GM19372 (cell line): Measurements from ENCODE around the gene HLA-DMB.
"Not testable (repeated sequence)": the region's sequence is repeated elsewhere in the genome, so short reads cannot be mapped to it uniquely, and the experiment has no call there.

Source experiments
- ATAC-seq: cut with Tn5 transposase; IDR thresholded peaks from one replicate; pipeline ENCODE4 v1.9.1; 2021; ENCODE audit warnings: mild to moderate bottlenecking, low read depth, moderate library complexity; ENCODE audit not compliant: unreplicated experiment

Gene HLA-DMB

DNA sequence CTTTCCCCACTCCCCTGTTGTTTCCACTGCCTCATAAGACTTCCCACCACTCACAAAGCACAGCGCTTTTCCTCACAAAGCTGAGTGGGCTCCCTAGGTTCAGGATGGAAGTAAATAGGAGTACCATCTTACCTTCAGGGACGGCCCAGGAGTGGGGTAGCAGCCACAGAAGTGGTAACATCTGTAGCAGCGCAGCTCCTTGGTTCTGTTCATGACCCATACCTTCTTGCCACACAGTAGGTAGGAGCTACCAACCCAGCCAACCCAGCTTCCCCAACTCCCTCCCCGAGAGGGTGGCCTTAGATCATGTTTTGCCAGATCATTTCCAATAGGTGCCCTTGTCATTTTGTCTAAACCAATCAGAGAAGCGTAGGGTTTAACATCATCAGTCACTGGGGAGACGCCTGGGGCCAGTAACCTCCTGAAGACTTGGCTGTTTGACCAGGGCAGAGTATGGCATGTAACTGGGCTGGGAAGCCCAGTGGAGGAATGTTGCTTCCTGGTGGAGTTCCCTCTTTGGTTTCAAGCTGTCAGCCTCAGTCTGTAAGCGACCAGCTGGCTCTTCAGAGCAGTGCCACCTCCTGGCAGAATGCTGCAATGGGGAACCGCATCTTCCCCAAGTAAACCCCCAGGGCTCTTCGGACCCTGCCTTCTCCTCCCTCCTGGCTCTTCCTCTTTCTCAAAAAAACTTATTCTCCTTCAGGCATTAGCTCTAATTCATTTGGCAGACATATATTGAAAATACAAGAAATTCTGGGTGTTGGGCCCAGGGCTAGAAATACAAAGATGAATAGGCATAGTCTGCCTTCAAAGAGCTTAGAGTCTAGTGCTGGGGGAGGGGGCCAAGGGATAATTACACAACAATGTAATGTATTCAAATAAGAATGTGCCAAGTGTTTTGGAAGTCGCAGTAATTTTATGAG lies 12.2 kb upstream of the HLA-DMB start, which contains the start of gene HLA-DMA:
Gene HLA-DMA (minus strand): TSS at position 281 of the 923 bp plus-strand sequence. CDS start 61 bp downstream, at position 220.
- ATAC-seq: peak; percentile 87

DNA sequence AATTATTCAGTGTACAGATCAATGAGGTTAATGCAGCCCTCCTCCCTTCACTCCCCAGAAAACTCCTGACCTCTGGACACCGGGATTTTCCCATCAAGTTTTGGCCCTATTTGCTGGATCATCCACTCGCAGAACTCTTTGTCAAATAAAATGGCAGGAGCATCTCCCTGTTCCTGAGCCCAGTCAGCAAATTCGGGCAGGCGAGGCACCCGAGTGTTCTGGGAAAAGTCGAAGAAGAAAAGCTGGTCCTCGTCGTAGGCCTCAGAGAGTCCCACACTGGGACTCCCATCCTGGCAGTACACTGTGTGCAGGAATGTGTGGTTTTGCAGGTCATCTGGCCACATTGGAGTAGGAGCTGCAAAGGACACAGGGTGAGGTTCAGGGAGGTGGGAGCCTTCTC lies 9.6 kb upstream of the HLA-DMB start:
- no peak for ATAC-seq

DNA sequence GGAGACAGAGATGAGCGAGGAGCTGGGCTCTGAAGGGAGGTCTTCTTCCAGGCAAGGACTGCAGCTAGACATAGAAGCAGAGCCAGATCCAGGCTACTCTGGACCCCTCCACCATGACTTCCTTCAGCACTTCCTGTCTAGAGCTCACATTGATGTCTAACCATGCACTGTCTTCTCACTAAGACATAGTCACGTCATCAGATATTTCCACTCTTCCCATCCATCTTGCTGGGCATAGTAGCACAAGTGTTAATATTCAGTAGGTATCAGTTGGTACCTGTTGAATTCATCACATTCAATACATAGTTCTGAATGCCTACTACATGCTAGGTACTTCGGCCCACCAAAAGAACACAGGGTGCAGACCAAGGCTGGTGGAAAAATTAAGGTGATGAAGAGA lies 9.2 kb upstream of the HLA-DMB start:
- ATAC-seq: no peak

- ATAC-seq: no peak
These were observed 8.3 kb upstream of the HLA-DMB start for GRCh38 chr6:32949113-32949512.

GRCh38 chr6:32947552-32948465 lies 7.0 kb upstream of the HLA-DMB start:
- no peak for ATAC-seq

GRCh38 chr6:32946893-32947292 lies 6.1 kb upstream of the HLA-DMB start:
- no peak for ATAC-seq

- ATAC-seq: no peak
These were observed 5.1 kb upstream of the HLA-DMB start for GRCh38 chr6:32945953-32946352.

- ATAC-seq: no peak
These were observed 4.4 kb upstream of the HLA-DMB start for GRCh38 chr6:32945108-32945760.

GRCh38 chr6:32943864-32944649 lies 3.2 kb upstream of the HLA-DMB start:
- ATAC-seq: peak; percentile 47

GRCh38 chr6:32942555-32943123 lies 1.8 kb upstream of the HLA-DMB start:
- not testable (repeated sequence) for ATAC-seq

DNA sequence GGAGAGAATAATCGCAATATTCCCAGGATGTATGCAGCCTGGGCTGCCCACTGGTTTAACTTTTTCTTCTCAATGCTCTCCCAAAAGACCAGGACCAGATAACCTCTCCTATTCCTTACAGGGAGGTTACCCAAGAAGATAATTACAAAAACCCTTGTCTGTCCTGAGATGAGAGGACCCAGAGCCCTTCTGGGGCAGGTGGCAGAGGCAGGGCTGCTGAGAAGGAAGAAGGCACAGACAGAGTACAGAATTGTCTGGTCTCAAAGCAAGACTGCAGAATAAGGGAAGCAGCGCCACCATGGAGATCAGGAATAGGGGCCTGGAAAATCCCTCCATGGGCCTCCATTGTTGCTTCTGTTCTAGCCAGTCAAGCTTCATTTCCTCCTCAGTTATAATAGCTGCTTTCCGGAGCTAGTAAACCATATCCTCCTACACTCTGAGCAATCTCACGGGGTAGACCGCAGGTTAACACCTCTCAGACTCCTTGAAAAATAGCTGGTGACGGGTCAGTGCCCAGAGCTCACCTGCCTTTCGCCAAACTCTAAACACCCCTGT lies 463 bp upstream of the HLA-DMB start:
- ATAC-seq: peak; percentile 54

DNA sequence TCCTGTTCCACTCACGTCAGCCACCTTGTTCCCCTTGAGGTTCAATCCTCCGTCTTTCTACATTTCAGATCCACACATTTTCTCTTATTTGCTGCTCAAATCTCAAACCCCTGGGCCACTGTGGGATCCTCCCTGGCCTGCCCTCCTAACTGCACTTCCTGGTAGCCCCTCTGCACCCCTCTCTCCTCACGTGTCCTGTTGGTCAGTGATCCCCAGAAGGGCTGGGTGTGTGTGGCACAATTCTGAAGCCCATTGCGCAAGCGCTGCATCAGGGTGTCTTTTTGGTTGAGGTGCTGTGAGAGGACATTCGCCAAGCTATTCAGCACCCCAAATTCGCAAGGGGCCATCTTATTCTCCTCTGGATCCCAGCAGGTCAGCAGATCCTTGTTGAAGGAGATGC lies 2.3 kb downstream of the HLA-DMB start:
- ATAC-seq: no peak

DNA sequence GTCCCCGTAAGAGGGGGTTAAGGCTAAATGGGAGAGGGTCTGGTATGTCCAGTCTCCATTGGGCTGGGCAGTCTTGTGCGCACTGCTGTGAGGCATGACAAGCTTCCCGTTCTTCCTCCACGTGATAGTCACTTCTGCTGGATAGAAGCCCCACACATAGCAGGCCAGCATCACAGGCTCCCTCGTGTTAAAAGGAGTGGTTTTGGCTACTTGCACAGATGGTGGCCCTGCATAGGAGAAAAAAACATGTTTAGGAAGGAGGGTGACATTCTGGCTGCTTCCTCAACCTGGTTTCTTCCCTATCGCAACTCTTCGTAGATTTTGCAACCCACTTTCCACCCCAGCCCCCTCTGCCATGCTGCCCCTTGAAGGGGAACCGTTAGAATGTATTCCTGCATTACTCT lies 3.6 kb downstream of the HLA-DMB start:
- ATAC-seq: no peak

DNA sequence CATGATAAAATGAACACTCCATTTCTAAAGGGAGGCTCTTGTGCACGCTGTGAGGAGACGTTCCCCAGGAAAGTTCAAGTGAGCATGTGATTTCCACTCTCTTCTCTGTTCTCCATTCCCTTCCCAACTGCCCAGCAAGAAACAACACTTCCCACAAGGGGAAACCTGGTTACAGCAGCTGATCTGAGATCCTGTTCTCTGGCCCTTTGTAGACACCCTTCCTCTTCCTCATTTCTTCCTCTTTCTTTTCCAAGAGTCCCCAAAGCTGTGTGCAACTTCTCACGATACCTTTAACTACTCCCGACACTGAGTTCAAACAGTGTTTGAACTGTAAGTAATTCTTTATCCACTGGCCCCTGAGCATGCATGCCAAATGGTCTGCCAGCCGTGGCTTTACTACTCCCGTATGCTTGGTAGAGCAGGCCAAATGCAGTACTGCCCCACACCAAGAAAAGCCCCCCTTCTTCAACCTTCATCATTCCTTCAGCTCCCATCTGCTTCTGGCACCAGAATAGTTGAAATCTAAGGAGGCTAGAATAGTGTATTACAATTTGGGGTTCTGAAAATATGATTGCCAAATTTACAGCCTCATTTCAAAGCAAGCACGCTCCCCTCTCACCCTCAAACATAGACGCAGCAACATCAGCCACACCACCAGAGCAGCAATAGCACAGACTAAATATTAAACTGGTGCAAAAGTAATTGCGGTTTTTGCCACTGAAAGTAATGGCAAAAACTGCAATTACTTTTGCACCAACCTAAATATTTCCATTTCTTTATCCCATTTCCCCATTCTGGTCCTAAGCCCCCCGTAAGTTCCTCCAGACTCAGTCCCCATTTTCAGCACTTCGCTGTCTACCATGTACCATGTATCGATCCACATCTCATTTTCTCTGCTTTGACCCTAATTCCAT lies 4.3 kb downstream of the HLA-DMB start:
- no peak for ATAC-seq

GRCh38 chr6:32935551-32936238 lies 5.1 kb downstream of the HLA-DMB start:
- ATAC-seq: no peak

DNA sequence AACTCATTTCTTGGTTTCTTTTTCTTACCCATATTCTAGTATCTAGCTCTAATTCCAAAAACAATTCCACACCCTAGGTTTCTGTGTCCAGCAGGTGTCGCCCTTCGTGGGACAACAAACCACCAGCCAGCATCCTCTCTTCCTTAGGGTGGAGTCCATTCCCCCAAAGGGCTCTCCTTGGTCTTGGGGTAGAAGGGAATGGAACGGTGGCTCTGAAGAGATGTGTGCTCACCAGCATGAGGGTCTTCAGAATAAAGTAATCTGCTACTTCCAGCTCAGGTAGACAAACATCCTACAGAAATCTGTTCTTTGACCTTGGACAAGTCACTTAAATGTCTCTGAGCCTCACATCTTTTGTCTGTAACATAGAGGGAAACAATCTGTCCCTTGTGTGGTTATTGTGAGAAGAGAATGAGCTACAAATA lies 7.2 kb downstream of the HLA-DMB start:
- no peak for ATAC-seq

DNA sequence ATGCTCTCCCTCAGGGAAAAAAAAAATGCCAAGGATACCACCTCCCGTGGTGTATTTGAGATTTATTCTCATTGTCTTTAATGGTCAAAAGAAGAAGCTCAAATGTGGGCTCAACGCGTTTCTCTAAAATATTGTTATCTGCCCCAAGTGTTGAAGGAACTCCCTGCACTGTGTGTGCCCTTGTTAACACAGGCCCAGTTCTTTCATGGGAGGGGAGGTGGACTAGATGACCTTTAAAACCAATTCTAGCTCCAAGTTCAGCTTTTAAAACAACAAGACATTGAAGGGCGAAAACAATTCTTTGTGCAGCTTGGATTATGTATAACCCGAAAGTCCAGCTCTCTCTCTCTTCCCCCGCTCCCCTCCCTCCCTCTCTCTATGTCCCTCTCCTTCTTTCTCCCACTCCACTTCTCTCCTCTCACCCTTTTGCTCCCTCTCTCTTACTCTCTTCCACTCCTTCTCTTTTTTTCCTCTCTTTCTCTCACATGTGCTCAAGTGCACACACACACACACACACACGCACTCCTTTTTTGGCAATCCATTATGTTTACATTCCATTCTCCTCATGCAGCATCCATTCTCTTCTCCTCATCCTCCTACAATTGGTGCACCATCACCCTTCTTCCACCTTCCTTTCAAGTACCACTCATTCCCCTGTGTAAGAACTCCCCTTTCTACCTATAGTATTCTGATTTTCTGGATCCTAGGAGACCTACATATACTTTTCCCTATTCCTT lies 8.5 kb downstream of the HLA-DMB start:
- no peak for ATAC-seq
